ENCODE results near the gene PROZ. TPM values are rescaled to one million over a fixed set of nuclear protein-coding genes. Genes with fewer than 3 reads are reported as not detected.
A peak's percentile ranks its signal among the peaks of the same experiment; 100 is the strongest.

Gene PROZ
- total RNA-seq, 1 experiment from 2014 or later: not detected

GRCh38 chr13:113110048-113110851 is 48.2 kb upstream of the PROZ start:
- Histone ChIP-seq H3K4me2 (ENCODE audit: insufficient read depth, insufficient read length, low read length) (peak overlapping the region; percentile 33), H3K79me2 (ENCODE audit: insufficient read depth, low read length) (no peaks in the 10 kb centered on the region), H3K4ac (ENCODE audit: low read depth, low read length) (no peak overlapping the region), H2BK15ac (ENCODE audit: low read depth, low read length) (no peak overlapping the region), H3K27me3 (ENCODE audit: insufficient read depth, low read length) (peaks cover 29% of the 10 kb centered on the region; the same call in 1 of the 2 replicates), H2BK120ac (ENCODE audit: low read depth, low read length, poor library complexity, severe bottlenecking) (no peak overlapping the region), H3K9ac (ENCODE audit: extremely low read depth, insufficient read length, low read length) (no peak overlapping the region), H3K9me3 (ENCODE audit: control insufficient read depth, low read depth, low read length) (no peaks in the 10 kb centered on the region), H3K27ac (ENCODE audit: insufficient read length, low read depth, low read length) (no peak overlapping the region), H3K23me2 (ENCODE audit: insufficient read length, low read depth, low read length, poor library complexity, severe bottlenecking) (peaks cover 4% of the 10 kb centered on the region), H4K5ac (ENCODE audit: insufficient read length, low read depth, low read length) (no peak overlapping the region), H2BK12ac (ENCODE audit: insufficient read length, low read depth, low read length) (no peak overlapping the region), H3K4me1 (ENCODE audit: insufficient read depth, low read length) (no peaks in the 10 kb centered on the region; the same call in 1 of the 2 replicates), H4K20me1 (ENCODE audit: control insufficient read depth, insufficient read depth, insufficient read length) (peaks cover 4% of the 10 kb centered on the region), H3T11ph (ENCODE audit: low read length) (no peak overlapping the region), H3K79me1 (ENCODE audit: insufficient read depth, low read depth, low read length, poor library complexity, severe bottlenecking) (no peaks in the 10 kb centered on the region), H3K14ac (ENCODE audit: insufficient read depth, low read length) (peak overlapping the region; percentile 4; the same call in 1 of the 2 replicates), H3K23ac (ENCODE audit: insufficient read length, low read depth, low read length) (no peak overlapping the region), H3K56ac (ENCODE audit: insufficient read length, low read depth, low read length) (no peak overlapping the region), H2BK5ac (ENCODE audit: insufficient read length, low read length) (no peak overlapping the region), H2BK20ac (ENCODE audit: low read depth, low read length, poor library complexity, severe bottlenecking) (no peak overlapping the region), H4K8ac (replicated peaks; ENCODE audit: insufficient read length, low read depth, low read length) (no peak overlapping the region), H4K91ac (ENCODE audit: insufficient read length, low read depth, low read length) (no peak overlapping the region), H3K18ac (ENCODE audit: insufficient read length, low read depth, low read length) (no peak overlapping the region), H2AFZ (ENCODE audit: low read length) (no peak overlapping the region), H2AK5ac (ENCODE audit: insufficient read length, low read length) (no peak overlapping the region)
- no peak for TF ChIP-seq CTCF (conservative IDR thresholded peaks at IDR 0.05)
- Mint-ChIP-seq H3K27ac (no peak overlapping the region; a peak in 1 of 7 replicates), H3K9me3 (peaks cover 3 to 8% of the 10 kb centered on the region in 2 experiments; a peak in 4 of 5 replicates), H3K27me3 (ENCODE audit: low read depth) (peaks cover 26% of the 10 kb centered on the region), H3K36me3 (ENCODE audit: insufficient read depth in 1 of 3, low read depth in 3 of 3) (peaks cover 3 to 5% (median 4%) of the 10 kb centered on the region in 3 experiments; a peak in 4 of 7 replicates), H3K4me3 (peak overlapping the region; percentile 48 to 70; a peak in 4 of 5 replicates), H3K4me1 (peaks cover 4 to 15% of the 10 kb centered on the region in 2 experiments; a peak in 2 of 4 replicates)
- no CpG with 5 or more reads among the region's 99 CpGs for WGBS (ENCODE audit: extremely low coverage, insufficient read length, low lambda C conversion rate)
- DNase-seq: no peak

Measured in H9 (cell line).